Nephron (organoid): Measurements from ENCODE around the gene DRD4.

ENCODE experiments used
- H3K27ac Mint-ChIP-seq, 3 experiments: 2 replicates each; pipeline ENCODE4 v1.8.0; 2020; ENCODE audit warnings: mixed read lengths in 3 of 3, mild to moderate bottlenecking in 2 of 3, moderate library complexity in 1 of 3
- H3K27me3 Mint-ChIP-seq: 2 replicates; pipeline ENCODE4 v1.8.0; 2021; ENCODE audit warnings: low read depth, mild to moderate bottlenecking, moderate library complexity, mixed read lengths
- H3K36me3 Mint-ChIP-seq: 2 replicates; pipeline ENCODE4 v1.8.0; 2020; ENCODE audit warnings: low read depth, mixed read lengths
- H3K4me1 Mint-ChIP-seq: 2 replicates; pipeline ENCODE4 v1.8.0; 2020; ENCODE audit warnings: mixed read lengths
- H3K4me3 Mint-ChIP-seq, 3 experiments: 2 replicates each; pipeline ENCODE4 v1.8.0; 2020; ENCODE audit warnings: mild to moderate bottlenecking in 3 of 3, mixed read lengths in 3 of 3, moderate library complexity in 2 of 3
- H3K9me3 Mint-ChIP-seq: 2 replicates; pipeline ENCODE4 v1.8.0; 2020; ENCODE audit warnings: mixed read lengths
- TF ChIP-seq, protein P1 (sequence below), 3 experiments: fragments of 200-600 bp; sonication (generic); IDR thresholded peaks; one replicate each; pipeline ENCODE4 v1.5.0; 2021; ENCODE audit warnings: antibody characterized with exemption in 3 of 3; ENCODE audit not compliant: unreplicated experiment in 3 of 3

DRD4 gene

DNA sequence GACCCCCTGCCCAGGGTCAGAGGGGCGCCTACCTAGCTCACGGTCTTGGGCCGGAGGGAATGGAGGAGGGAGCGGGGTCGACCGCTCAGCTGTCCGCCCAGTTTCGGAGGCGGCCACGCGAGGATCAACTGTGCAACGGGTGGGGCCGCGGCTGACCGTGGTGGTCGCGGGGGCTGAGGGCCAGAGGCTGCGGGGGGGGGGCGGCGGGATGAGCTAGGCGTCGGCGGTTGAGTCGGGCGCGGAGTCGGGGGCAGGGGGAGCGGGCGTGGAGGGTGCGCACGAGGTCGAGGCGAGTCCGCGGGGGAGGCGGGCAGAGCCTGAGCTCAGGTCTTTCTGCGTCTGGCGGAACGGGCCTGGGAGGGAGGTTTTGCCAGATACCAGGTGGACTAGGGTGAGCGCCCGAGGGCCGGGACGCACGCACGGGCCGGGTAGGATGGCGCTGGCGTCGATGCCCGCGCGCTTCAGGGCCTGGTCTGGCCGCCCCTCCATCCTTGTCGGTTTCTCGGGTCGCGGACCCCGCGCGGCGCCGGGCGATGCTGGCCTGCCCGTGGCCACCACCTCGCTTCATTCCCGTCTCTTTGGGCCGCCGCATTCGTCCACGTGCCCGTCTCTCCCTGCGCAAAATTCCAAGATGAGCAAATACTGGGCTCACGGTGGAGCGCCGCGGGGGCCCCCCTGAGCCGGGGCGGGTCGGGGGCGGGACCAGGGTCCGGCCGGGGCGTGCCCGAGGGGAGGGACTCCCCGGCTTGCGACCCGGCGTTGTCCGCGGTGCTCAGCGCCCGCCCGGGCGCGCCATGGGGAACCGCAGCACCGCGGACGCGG is at the start of gene DRD4:
Gene DRD4, plus strand, starts transcription at position 759 of the 822 bp plus-strand sequence. Its CDS starts 36 bp downstream, at position 795.
- Mint-ChIP-seq H3K9me3 (no peaks in the 10 kb centered on the region), H3K27me3 (peaks cover 70% of the 10 kb centered on the region), H3K4me1 (peaks cover 17% of the 10 kb centered on the region), H3K27ac (peak within 1 kb of the TSS in 1 of 3 experiments; percentile 49), H3K36me3 (peaks cover 5% of the 10 kb centered on the region), H3K4me3 (peak within 1 kb of the TSS; percentile 60 to 81 (median 61))
- TF ChIP-seq, protein P1, sequence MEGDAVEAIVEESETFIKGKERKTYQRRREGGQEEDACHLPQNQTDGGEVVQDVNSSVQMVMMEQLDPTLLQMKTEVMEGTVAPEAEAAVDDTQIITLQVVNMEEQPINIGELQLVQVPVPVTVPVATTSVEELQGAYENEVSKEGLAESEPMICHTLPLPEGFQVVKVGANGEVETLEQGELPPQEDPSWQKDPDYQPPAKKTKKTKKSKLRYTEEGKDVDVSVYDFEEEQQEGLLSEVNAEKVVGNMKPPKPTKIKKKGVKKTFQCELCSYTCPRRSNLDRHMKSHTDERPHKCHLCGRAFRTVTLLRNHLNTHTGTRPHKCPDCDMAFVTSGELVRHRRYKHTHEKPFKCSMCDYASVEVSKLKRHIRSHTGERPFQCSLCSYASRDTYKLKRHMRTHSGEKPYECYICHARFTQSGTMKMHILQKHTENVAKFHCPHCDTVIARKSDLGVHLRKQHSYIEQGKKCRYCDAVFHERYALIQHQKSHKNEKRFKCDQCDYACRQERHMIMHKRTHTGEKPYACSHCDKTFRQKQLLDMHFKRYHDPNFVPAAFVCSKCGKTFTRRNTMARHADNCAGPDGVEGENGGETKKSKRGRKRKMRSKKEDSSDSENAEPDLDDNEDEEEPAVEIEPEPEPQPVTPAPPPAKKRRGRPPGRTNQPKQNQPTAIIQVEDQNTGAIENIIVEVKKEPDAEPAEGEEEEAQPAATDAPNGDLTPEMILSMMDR (IDR thresholded peaks at IDR 0.05; ENCODE audit: unreplicated experiment in 3 of 3): no peak

GRCh38 chr11:587546-587945 is 49.5 kb upstream of the DRD4 start:
- Mint-ChIP-seq H3K4me1 (no peaks in the 10 kb centered on the region), H3K9me3 (no peaks in the 10 kb centered on the region), H3K4me3 (no peak overlapping the region), H3K27me3 (no peaks in the 10 kb centered on the region), H3K36me3 (peaks cover 54% of the 10 kb centered on the region), H3K27ac (no peak overlapping the region)
- TF ChIP-seq, protein P1 (IDR thresholded peaks at IDR 0.05; ENCODE audit: unreplicated experiment in 3 of 3): no peak

DNA sequence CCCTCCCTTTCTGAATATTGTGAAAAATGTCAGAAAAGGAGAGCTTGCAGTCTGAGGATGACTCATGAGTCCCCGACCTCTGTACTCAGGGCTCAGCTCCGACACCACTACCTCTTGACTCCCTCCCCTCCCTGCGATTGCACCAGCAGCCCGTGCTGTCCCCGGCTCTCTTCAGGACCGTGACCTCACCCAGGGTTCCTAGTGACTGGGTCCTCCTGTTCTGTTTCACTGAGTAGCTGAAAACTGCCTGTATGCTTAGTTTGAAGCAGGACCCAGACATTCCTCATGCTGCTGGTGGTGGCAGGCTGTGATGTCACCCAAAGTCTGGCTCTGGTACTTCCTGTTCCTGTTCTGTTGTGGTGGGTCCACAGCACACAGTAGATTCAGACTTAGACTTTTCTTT is 49.1 kb upstream of the DRD4 start:
- Mint-ChIP-seq H3K9me3 (no peaks in the 10 kb centered on the region), H3K36me3 (peaks cover 58% of the 10 kb centered on the region), H3K27ac (peak overlapping the region in 1 of 3 experiments; percentile 68), H3K27me3 (no peaks in the 10 kb centered on the region), H3K4me1 (no peaks in the 10 kb centered on the region), H3K4me3 (no peak overlapping the region)
- TF ChIP-seq, protein P1 (IDR thresholded peaks at IDR 0.05; ENCODE audit: unreplicated experiment in 3 of 3): no peak

- Mint-ChIP-seq H3K36me3 (peaks cover 61% of the 10 kb centered on the region), H3K27me3 (no peaks in the 10 kb centered on the region), H3K4me1 (no peaks in the 10 kb centered on the region), H3K27ac (no peak overlapping the region), H3K4me3 (no peak overlapping the region), H3K9me3 (no peaks in the 10 kb centered on the region)
- TF ChIP-seq, protein P1 (IDR thresholded peaks at IDR 0.05; ENCODE audit: unreplicated experiment in 3 of 3): no peak
Observed at GRCh38 chr11:589798-590197, 47.3 kb upstream of the DRD4 start.

GRCh38 chr11:590997-591396 is 46.1 kb upstream of the DRD4 start:
- Mint-ChIP-seq H3K9me3 (no peaks in the 10 kb centered on the region), H3K27me3 (no peaks in the 10 kb centered on the region), H3K4me3 (no peak overlapping the region), H3K36me3 (peaks cover 66% of the 10 kb centered on the region), H3K4me1 (no peaks in the 10 kb centered on the region), H3K27ac (no peak overlapping the region)
- TF ChIP-seq, protein P1 (IDR thresholded peaks at IDR 0.05; ENCODE audit: unreplicated experiment in 3 of 3): no peak

- H3K36me3 Mint-ChIP-seq: peaks cover 64% of the 10 kb centered on the region
Observed at GRCh38 chr11:592501-592900, 44.6 kb upstream of the DRD4 start.

More at GRCh38 chr11:592501-592900, 44.6 kb upstream of the DRD4 start:
- Mint-ChIP-seq H3K4me3 (no peak overlapping the region), H3K9me3 (no peaks in the 10 kb centered on the region), H3K27me3 (no peaks in the 10 kb centered on the region), H3K27ac (no peak overlapping the region), H3K4me1 (no peaks in the 10 kb centered on the region)
- TF ChIP-seq, protein P1 (IDR thresholded peaks at IDR 0.05; ENCODE audit: unreplicated experiment in 3 of 3): no peak
